ENCODE data around the gene RAB11A. TPM values are rescaled to one million over a fixed set of nuclear protein-coding genes. Genes with fewer than 3 reads are reported as not detected.

The RAB11A gene
- polyA plus RNA-seq, 2 of the 4 experiments (the other 2 are of a cell fraction) = 316 to 551 TPM

DNA sequence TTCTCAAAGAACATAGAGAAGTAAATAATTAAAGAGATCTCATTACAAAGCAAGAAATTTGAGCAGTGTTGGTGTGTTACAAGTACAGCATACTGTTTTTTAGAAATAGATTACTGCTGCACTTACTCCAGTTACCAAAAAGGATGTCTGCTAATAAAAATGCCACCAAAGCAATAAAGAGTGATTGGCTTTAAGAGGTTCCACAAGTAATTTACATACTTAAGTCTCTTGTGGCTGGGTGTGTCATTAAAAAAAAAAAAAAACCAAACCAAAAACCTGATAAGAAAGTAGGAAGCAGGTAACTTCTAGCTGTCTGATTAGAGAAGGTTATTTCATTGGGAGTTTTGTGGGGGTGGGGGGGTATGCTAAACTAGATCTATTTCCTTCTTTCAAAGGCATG lies 15.2 kb downstream of the RAB11A start:
- H3K4me2 ChIP-seq = no peak overlapping the region
- H3K4me1 ChIP-seq = no peaks in the 10 kb centered on the region
- no peak for FAIRE-seq
- ATAC-seq = no peak
- no peak overlapping the region for H3K27ac ChIP-seq
- TF ChIP-seq, protein P1, sequence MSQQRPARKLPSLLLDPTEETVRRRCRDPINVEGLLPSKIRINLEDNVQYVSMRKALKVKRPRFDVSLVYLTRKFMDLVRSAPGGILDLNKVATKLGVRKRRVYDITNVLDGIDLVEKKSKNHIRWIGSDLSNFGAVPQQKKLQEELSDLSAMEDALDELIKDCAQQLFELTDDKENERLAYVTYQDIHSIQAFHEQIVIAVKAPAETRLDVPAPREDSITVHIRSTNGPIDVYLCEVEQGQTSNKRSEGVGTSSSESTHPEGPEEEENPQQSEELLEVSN (IDR thresholded peaks at IDR 0.05; ENCODE audit: borderline replicate concordance, low read depth) = no peak
- no peak for TF ChIP-seq CHD2 (IDR thresholded peaks at IDR 0.05; ENCODE audit: low read length, partially characterized antibody)
- TF ChIP-seq, protein P2, sequence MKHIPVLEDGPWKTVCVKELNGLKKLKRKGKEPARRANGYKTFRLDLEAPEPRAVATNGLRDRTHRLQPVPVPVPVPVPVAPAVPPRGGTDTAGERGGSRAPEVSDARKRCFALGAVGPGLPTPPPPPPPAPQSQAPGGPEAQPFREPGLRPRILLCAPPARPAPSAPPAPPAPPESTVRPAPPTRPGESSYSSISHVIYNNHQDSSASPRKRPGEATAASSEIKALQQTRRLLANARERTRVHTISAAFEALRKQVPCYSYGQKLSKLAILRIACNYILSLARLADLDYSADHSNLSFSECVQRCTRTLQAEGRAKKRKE (CRISPR knock-in tag; IDR thresholded peaks at IDR 0.05; ENCODE audit: low read depth) = no peak
- TF ChIP-seq MAZ (IDR thresholded peaks at IDR 0.05; ENCODE audit: borderline replicate concordance, low read depth, low read length) = no peak
- no peak for TF ChIP-seq HOXB13 (CRISPR knock-in tag; IDR thresholded peaks at IDR 0.05; ENCODE audit: low read depth)
- TF ChIP-seq, protein P3, sequence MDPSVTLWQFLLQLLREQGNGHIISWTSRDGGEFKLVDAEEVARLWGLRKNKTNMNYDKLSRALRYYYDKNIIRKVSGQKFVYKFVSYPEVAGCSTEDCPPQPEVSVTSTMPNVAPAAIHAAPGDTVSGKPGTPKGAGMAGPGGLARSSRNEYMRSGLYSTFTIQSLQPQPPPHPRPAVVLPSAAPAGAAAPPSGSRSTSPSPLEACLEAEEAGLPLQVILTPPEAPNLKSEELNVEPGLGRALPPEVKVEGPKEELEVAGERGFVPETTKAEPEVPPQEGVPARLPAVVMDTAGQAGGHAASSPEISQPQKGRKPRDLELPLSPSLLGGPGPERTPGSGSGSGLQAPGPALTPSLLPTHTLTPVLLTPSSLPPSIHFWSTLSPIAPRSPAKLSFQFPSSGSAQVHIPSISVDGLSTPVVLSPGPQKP (IDR thresholded peaks at IDR 0.05; ENCODE audit: low read depth, low read length) = no peak
- TF ChIP-seq, protein P4, sequence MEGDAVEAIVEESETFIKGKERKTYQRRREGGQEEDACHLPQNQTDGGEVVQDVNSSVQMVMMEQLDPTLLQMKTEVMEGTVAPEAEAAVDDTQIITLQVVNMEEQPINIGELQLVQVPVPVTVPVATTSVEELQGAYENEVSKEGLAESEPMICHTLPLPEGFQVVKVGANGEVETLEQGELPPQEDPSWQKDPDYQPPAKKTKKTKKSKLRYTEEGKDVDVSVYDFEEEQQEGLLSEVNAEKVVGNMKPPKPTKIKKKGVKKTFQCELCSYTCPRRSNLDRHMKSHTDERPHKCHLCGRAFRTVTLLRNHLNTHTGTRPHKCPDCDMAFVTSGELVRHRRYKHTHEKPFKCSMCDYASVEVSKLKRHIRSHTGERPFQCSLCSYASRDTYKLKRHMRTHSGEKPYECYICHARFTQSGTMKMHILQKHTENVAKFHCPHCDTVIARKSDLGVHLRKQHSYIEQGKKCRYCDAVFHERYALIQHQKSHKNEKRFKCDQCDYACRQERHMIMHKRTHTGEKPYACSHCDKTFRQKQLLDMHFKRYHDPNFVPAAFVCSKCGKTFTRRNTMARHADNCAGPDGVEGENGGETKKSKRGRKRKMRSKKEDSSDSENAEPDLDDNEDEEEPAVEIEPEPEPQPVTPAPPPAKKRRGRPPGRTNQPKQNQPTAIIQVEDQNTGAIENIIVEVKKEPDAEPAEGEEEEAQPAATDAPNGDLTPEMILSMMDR (IDR thresholded peaks at IDR 0.05) = no peak
- TF ChIP-seq JUNB (IDR thresholded peaks at IDR 0.05) = no peak
- TF ChIP-seq KDM1A (IDR thresholded peaks at IDR 0.05; ENCODE audit: low read depth) = no peak
- no peak for TF ChIP-seq HDAC2 (IDR thresholded peaks at IDR 0.05)
- no peak for TF ChIP-seq ZSCAN20 (CRISPR knock-in tag; IDR thresholded peaks at IDR 0.05)
- no peak for TF ChIP-seq ESRRA (IDR thresholded peaks at IDR 0.05; ENCODE audit: borderline replicate concordance, low read length)
- TF ChIP-seq, protein P5, sequence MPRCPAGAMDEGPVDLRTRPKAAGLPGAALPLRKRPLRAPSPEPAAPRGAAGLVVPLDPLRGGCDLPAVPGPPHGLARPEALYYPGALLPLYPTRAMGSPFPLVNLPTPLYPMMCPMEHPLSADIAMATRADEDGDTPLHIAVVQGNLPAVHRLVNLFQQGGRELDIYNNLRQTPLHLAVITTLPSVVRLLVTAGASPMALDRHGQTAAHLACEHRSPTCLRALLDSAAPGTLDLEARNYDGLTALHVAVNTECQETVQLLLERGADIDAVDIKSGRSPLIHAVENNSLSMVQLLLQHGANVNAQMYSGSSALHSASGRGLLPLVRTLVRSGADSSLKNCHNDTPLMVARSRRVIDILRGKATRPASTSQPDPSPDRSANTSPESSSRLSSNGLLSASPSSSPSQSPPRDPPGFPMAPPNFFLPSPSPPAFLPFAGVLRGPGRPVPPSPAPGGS (IDR thresholded peaks at IDR 0.05) = no peak
- no peak for TF ChIP-seq NFE2L2 (conservative IDR thresholded peaks at IDR 0.05; ENCODE audit: low read length)
- no peak for TF ChIP-seq SMC3 (IDR thresholded peaks at IDR 0.05)
- no peak for TF ChIP-seq BHLHE40 (IDR thresholded peaks at IDR 0.05; ENCODE audit: low read depth, low read length)
- TF ChIP-seq HOXA7 (CRISPR knock-in tag; IDR thresholded peaks at IDR 0.05) = no peak
- no peak for TF ChIP-seq EHMT2 (IDR thresholded peaks at IDR 0.05; ENCODE audit: low read depth)
- POLR2A ChIA-PET = no interaction called here
- no peaks in the 10 kb centered on the region for H3K9me3 ChIP-seq
- H3K4me3 ChIP-seq = no peak overlapping the region
- no peak for DNase-seq (ENCODE audit: low read depth in 1 of 2, low spot score in 1 of 2)
- CTCF ChIA-PET = no interaction called here

DNA sequence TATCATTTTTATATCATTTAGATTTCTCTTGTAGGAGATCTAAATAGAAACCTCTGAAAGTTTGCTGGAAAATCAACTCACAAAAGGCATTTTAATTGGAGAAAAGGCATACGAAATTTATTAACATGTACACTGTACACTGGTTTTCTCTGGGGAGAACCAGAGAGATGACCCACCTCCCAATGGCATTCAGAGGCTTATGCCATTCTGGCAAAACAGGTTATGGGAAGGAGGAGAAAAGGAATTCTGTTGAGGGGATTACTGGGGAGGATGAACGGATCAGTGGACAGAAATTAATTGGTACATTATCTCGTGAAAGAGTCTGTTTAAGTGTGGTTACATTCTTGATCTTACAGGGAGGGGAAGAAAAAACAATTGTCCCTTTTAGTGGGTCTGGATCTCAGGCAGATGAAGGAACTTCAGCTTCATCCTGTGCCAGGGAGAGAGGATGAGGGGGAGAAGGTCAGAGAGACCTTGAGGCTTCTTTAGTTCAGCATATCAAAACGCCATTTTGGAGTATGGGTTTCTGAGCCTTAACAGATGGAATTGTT lies 16.5 kb downstream of the RAB11A start:
- FAIRE-seq (no peak), ATAC-seq (no peak), DNase-seq (ENCODE audit: low read depth in 1 of 2, low spot score in 1 of 2) (no peak)
- CTCF ChIA-PET = no interaction called here
- H3K27ac ChIP-seq = no peak overlapping the region
- POLR2A ChIA-PET = no interaction called here
- 69% methylated on average over 4 of the region's 4 CpGs for WGBS (ENCODE audit: missing lambda C conversion rate)
- no peaks in the 10 kb centered on the region for H3K4me1 ChIP-seq
- no peak overlapping the region for H3K4me2 ChIP-seq
- no peaks in the 10 kb centered on the region for H3K9me3 ChIP-seq
- no peak overlapping the region for H3K4me3 ChIP-seq
- TF ChIP-seq JUN (IDR thresholded peaks at IDR 0.05) = no peak

All from A549 (cell line).